Thoracic aorta (tissue), 2 donors: Measurements from ENCODE around the gene ZNF189. TPM values are rescaled to one million over a fixed set of nuclear protein-coding genes. Genes with fewer than 3 reads are reported as not detected.

ENCODE experiments used
- ATAC-seq: fragments of 150-250 bp; one replicate; pipeline ENCODE4 v1.8.0; 2017; ENCODE audit warnings: low read depth; ENCODE audit not compliant: insufficient number of reproducible peaks, low FRiP score
- DNase-seq: peaks from one replicate; pipeline ENCODE4 v3.0.0-alpha.2; 2020; ENCODE audit warnings: low spot score
- H3K27ac ChIP-seq, 2 donors: fragments of 200-600 bp; sonication (generic); 1 replicate in 1 of 2; 2 replicates in 1 of 2; pipeline ENCODE4 v1.5.1; 2016; ENCODE audit warnings: mild to moderate bottlenecking in 2 of 2, moderate library complexity in 2 of 2
- H3K27me3 ChIP-seq: fragments of 200-600 bp; sonication (generic); replicated peaks from 2 replicates; pipeline ENCODE4 v1.6.0; 2016; ENCODE audit warnings: mild to moderate bottlenecking; ENCODE audit not compliant: insufficient read depth
- H3K36me3 ChIP-seq: fragments of 200-600 bp; sonication (generic); one replicate; pipeline ENCODE4 v1.5.1; 2016
- H3K4me1 ChIP-seq, 2 donors: fragments of 200-600 bp; sonication (generic); 1 replicate in 1 of 2; 2 replicates in 1 of 2; pipeline versions ENCODE4 v1.5.1 to v1.6.0; 2016; ENCODE audit warnings: low read depth in 2 of 2, mild to moderate bottlenecking in 1 of 2; ENCODE audit not compliant: control insufficient read depth in 1 of 2
- H3K4me3 ChIP-seq: fragments of 200-600 bp; sonication (generic); 2 replicates; pipeline ENCODE4 v1.5.1; 2016; ENCODE audit warnings: mild to moderate bottlenecking
- H3K9me3 ChIP-seq: fragments of 200-600 bp; sonication (generic); 2 replicates; pipeline ENCODE4 v1.5.1; 2016
- total RNA-seq, 2 donors: library from RNA; depleted of rRNA; stranded (reverse); fragments of >200 nt; gene quantifications; one replicate each; pipeline versions ENCODE4 v1.1.0 to v1.2.3, GENCODE V29; 2016
- TF ChIP-seq, protein P1 (sequence below): fragments of 200-600 bp; sonication (generic); IDR thresholded peaks from one replicate; pipeline ENCODE4 v1.5.1; 2019; ENCODE audit warnings: antibody characterized with exemption

ZNF189 gene
- total RNA-seq, 2 donors from 2014 or later: 20.4 to 28.2 TPM

DNA sequence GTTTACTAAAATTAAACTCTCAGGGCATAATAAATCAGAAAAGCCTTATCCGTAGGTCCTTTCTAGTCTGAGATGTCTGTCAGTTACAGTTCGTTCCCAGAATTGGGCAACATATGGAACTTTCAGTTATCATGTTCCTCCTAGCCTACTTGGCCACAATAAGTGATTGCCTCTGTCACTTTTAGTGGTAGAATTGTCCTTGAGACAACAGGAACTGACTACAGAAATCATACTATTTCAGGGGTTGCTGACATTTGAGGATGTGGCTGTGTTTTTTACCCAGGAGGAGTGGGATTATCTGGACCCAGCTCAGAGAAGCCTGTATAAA is 956 bp downstream of the ZNF189 start:
- ATAC-seq (no peak), DNase-seq (no peak)
- Histone ChIP-seq H3K36me3 (peaks cover 37% of the 10 kb centered on the region), H3K9me3 (peaks cover 7% of the 10 kb centered on the region), H3K4me3 (peak overlapping the region; percentile 89), H3K27ac (peak overlapping the region; percentile 61 to 79), H3K4me1 (peaks cover 13 to 41% of the 10 kb centered on the region in 2 donors), H3K27me3 (no peaks in the 10 kb centered on the region)
- TF ChIP-seq, protein P1, sequence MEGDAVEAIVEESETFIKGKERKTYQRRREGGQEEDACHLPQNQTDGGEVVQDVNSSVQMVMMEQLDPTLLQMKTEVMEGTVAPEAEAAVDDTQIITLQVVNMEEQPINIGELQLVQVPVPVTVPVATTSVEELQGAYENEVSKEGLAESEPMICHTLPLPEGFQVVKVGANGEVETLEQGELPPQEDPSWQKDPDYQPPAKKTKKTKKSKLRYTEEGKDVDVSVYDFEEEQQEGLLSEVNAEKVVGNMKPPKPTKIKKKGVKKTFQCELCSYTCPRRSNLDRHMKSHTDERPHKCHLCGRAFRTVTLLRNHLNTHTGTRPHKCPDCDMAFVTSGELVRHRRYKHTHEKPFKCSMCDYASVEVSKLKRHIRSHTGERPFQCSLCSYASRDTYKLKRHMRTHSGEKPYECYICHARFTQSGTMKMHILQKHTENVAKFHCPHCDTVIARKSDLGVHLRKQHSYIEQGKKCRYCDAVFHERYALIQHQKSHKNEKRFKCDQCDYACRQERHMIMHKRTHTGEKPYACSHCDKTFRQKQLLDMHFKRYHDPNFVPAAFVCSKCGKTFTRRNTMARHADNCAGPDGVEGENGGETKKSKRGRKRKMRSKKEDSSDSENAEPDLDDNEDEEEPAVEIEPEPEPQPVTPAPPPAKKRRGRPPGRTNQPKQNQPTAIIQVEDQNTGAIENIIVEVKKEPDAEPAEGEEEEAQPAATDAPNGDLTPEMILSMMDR: no peak

- DNase-seq (no peak), ATAC-seq (no peak)
- peaks cover 42% of the 10 kb centered on the region for H3K36me3 ChIP-seq
- peaks cover 13 to 41% of the 10 kb centered on the region in 2 donors for H3K4me1 ChIP-seq
- TF ChIP-seq, protein P1: no peak
- H3K27ac ChIP-seq: no peak overlapping the region
- H3K4me3 ChIP-seq: peak overlapping the region; percentile 89
- H3K27me3 ChIP-seq: no peaks in the 10 kb centered on the region
- H3K9me3 ChIP-seq: peaks cover 12% of the 10 kb centered on the region
Observed at GRCh38 chr9:101400120-101400519, 1.5 kb downstream of the ZNF189 start.

DNA sequence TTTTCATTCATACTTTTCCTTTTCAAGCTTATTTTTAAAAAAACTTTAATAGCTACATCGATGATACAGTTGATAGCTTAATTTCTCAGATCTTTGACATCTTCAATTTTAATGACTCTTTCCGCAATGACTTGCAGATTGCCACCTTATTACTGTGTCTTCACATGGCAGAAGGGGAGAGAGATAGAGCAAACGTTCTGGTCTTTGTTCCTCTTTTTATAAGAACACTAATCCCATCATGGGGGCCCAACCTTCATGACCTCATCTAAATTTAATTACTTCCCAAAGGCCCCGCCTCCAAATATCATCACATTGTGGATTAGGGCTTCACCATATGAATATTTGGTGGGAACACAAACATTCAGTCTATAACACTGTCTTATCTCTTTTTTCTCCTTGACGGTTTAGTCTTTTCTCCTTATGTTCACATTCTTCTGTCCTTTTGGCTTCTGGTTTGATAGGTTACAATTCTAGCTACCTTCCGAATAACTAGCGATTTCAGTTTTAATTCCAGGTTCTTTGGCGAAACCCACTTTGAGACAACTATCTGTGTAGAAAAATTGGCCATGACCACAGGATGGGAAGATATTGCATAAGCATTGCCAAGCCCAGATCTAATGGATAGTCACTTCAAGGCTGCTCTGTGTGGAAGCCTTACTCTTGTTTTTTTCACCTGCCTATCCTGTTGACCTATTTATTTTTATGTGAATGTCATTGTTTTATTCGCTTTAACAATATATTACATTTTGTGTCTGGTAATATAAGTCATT is 5.0 kb downstream of the ZNF189 start:
- Histone ChIP-seq H3K27me3 (no peaks in the 10 kb centered on the region), H3K9me3 (peaks cover 47% of the 10 kb centered on the region), H3K27ac (no peak overlapping the region), H3K4me1 (peaks cover 4 to 23% of the 10 kb centered on the region in 2 donors), H3K4me3 (no peak overlapping the region), H3K36me3 (peaks cover 76% of the 10 kb centered on the region)
- TF ChIP-seq, protein P1: no peak
- no peak for DNase-seq
- ATAC-seq: no peak

DNA sequence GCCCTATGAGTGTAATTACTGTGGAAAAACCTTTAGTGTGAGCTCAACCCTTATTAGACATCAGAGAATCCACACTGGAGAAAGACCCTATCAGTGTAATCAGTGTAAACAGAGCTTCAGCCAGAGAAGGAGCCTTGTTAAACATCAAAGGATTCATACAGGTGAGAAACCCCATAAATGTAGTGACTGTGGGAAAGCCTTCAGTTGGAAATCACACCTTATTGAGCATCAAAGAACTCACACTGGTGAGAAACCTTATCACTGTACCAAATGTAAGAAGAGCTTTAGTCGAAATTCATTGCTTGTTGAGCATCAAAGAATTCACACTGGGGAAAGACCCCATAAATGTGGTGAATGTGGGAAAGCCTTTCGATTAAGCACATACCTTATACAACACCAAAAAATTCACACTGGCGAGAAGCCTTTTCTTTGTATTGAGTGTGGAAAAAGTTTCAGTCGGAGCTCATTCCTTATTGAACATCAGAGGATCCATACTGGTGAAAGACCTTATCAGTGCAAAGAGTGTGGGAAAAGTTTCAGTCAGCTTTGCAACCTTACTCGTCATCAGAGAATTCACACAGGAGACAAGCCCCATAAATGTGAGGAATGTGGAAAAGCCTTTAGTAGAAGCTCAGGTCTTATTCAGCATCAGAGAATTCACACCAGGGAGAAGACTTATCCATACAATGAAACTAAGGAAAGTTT is 9.9 kb downstream of the ZNF189 start:
- peaks cover 59% of the 10 kb centered on the region for H3K36me3 ChIP-seq
- peak overlapping the region; percentile 30 for H3K4me3 ChIP-seq
- ATAC-seq (no peak), DNase-seq (no peak)
- no peak overlapping the region for H3K27ac ChIP-seq
- peaks cover 96% of the 10 kb centered on the region for H3K9me3 ChIP-seq
- no peaks in the 10 kb centered on the region for H3K27me3 ChIP-seq
- TF ChIP-seq, protein P1: no peak
- H3K4me1 ChIP-seq: no peaks in the 10 kb centered on the region

DNA sequence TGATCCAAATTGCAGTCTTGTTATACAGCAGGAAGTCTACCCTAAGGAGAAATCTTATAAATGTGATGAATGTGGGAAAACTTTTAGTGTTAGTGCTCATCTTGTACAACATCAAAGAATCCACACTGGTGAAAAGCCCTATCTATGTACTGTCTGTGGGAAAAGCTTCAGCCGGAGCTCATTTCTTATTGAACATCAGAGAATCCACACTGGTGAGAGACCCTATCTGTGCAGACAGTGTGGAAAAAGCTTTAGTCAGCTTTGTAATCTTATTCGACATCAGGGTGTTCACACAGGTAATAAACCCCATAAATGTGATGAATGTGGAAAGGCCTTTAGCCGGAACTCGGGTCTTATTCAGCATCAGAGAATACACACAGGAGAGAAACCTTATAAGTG is 10.4 kb downstream of the ZNF189 start:
- Histone ChIP-seq H3K27ac (no peak overlapping the region), H3K4me3 (peak overlapping the region; percentile 30), H3K9me3 (peaks cover 96% of the 10 kb centered on the region), H3K4me1 (no peaks in the 10 kb centered on the region), H3K27me3 (no peaks in the 10 kb centered on the region), H3K36me3 (peaks cover 53% of the 10 kb centered on the region)
- ATAC-seq (no peak), DNase-seq (no peak)
- TF ChIP-seq, protein P1: no peak
